ENCODE data around the gene CSNK2A1. TPM values are rescaled to one million over a fixed set of nuclear protein-coding genes. Genes with fewer than 3 reads are reported as not detected.

Gene CSNK2A1
- total RNA-seq, 1 experiment from 2014 or later: 229 TPM

DNA sequence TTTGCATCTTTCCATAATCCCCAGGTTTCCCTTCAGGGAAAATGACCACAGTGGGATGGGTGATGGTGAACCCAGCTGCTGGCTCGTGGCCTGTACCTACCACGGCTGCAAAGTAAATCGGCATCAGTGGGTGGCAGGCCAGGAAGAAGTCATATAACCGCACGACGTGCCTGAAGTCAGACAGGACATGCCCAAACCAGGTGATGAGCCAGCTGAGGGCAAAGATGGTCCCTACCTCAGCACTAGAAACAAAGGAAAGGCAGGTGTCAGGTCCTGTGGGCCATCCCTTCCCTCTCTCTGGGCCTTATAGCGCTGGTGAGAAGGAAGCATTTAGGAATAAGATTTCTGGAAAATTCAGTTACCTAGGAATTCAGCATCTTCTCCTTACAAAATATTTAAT lies 103.4 kb downstream of the CSNK2A1 start:
- H3K9ac ChIP-seq (ENCODE audit: extremely low read depth, insufficient read length, low read length): no peak overlapping the region
- no peaks in the 10 kb centered on the region for H3K79me2 ChIP-seq (ENCODE audit: insufficient read depth, low read length)
- Mint-ChIP-seq H3K9me3 (no peaks in the 10 kb centered on the region), H3K36me3 (ENCODE audit: insufficient read depth in 1 of 3, low read depth in 3 of 3) (peaks cover 35 to 91% (median 83%) of the 10 kb centered on the region in 3 experiments; a peak in 6 of 7 replicates), H3K27me3 (ENCODE audit: low read depth) (peaks cover 17% of the 10 kb centered on the region), H3K4me1 (peaks cover 8% of the 10 kb centered on the region in 2 experiments), H3K4me3 (no peak overlapping the region), H3K27ac (no peak overlapping the region)
- H3K27ac ChIP-seq (ENCODE audit: insufficient read length, low read depth, low read length): no peak overlapping the region
- no peak overlapping the region for H3K56ac ChIP-seq (ENCODE audit: insufficient read length, low read depth, low read length)
- peaks cover 5% of the 10 kb centered on the region; the same call in 1 of the 2 replicates for H3K27me3 ChIP-seq (ENCODE audit: insufficient read depth, low read length)
- H4K20me1 ChIP-seq (ENCODE audit: control insufficient read depth, insufficient read depth, insufficient read length): no peaks in the 10 kb centered on the region
- H4K8ac ChIP-seq (replicated peaks; ENCODE audit: insufficient read length, low read depth, low read length): no peak overlapping the region
- H2BK5ac ChIP-seq (ENCODE audit: insufficient read length, low read length): no peak overlapping the region
- no peak overlapping the region for H3T11ph ChIP-seq (ENCODE audit: low read length)
- H2BK15ac ChIP-seq (ENCODE audit: low read depth, low read length): no peak overlapping the region
- no peak overlapping the region for H4K91ac ChIP-seq (ENCODE audit: insufficient read length, low read depth, low read length)
- no peak overlapping the region for H3K14ac ChIP-seq (ENCODE audit: insufficient read depth, low read length)
- no peak overlapping the region for H3K18ac ChIP-seq (ENCODE audit: insufficient read length, low read depth, low read length)
- TF ChIP-seq, protein P1, sequence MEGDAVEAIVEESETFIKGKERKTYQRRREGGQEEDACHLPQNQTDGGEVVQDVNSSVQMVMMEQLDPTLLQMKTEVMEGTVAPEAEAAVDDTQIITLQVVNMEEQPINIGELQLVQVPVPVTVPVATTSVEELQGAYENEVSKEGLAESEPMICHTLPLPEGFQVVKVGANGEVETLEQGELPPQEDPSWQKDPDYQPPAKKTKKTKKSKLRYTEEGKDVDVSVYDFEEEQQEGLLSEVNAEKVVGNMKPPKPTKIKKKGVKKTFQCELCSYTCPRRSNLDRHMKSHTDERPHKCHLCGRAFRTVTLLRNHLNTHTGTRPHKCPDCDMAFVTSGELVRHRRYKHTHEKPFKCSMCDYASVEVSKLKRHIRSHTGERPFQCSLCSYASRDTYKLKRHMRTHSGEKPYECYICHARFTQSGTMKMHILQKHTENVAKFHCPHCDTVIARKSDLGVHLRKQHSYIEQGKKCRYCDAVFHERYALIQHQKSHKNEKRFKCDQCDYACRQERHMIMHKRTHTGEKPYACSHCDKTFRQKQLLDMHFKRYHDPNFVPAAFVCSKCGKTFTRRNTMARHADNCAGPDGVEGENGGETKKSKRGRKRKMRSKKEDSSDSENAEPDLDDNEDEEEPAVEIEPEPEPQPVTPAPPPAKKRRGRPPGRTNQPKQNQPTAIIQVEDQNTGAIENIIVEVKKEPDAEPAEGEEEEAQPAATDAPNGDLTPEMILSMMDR (conservative IDR thresholded peaks at IDR 0.05): no peak
- no peaks in the 10 kb centered on the region for H3K23me2 ChIP-seq (ENCODE audit: insufficient read length, low read depth, low read length, poor library complexity, severe bottlenecking)
- H3K9me3 ChIP-seq (ENCODE audit: control insufficient read depth, low read depth, low read length): no peaks in the 10 kb centered on the region
- H2AFZ ChIP-seq (ENCODE audit: low read length): no peak overlapping the region
- no peak overlapping the region for H3K4me2 ChIP-seq (ENCODE audit: insufficient read depth, insufficient read length, low read length)
- H2BK120ac ChIP-seq (ENCODE audit: low read depth, low read length, poor library complexity, severe bottlenecking): no peak overlapping the region
- no peak overlapping the region for H2BK20ac ChIP-seq (ENCODE audit: low read depth, low read length, poor library complexity, severe bottlenecking)
- DNase-seq: no peak
- WGBS (ENCODE audit: extremely low coverage, insufficient read length, low lambda C conversion rate): no CpG with 5 or more reads among the region's 7 CpGs
- no peak overlapping the region for H2AK5ac ChIP-seq (ENCODE audit: insufficient read length, low read length)
- no peak overlapping the region for H3K4ac ChIP-seq (ENCODE audit: low read depth, low read length)
- H3K79me1 ChIP-seq (ENCODE audit: insufficient read depth, low read depth, low read length, poor library complexity, severe bottlenecking): no peaks in the 10 kb centered on the region
- 0 out of 2 replicates have a peak, but pooled peaks cover 1% of the 10 kb centered on the region for H3K4me1 ChIP-seq (ENCODE audit: insufficient read depth, low read length)
- H4K5ac ChIP-seq (ENCODE audit: insufficient read length, low read depth, low read length): no peak overlapping the region
- no peak overlapping the region for H3K23ac ChIP-seq (ENCODE audit: insufficient read length, low read depth, low read length)
- H2BK12ac ChIP-seq (ENCODE audit: insufficient read length, low read depth, low read length): no peak overlapping the region
